HG03097 (cell line): ENCODE measurements around the gene CC2D2B.
"Not testable (repeated sequence)": the region's sequence is repeated elsewhere in the genome, so short reads cannot be mapped to it uniquely, and the experiment has no call there.

Experiments used
- ATAC-seq: cut with Tn5 transposase; IDR thresholded peaks from one replicate; pipeline ENCODE4 v1.9.1; 2021; ENCODE audit not compliant: unreplicated experiment, low FRiP score

The CC2D2B gene

GRCh38 chr10:95907456-95908253, at the start of gene CC2D2B:
Gene CC2D2B (plus strand): TSS chr10:95907975. CDS start chr10:95911324, 3,349 bp downstream.
- peak; percentile 94 for ATAC-seq

GRCh38 chr10:95860166-95860940, 47.4 kb upstream of the CC2D2B start:
- no peak for ATAC-seq

GRCh38 chr10:95861386-95861785, 46.4 kb upstream of the CC2D2B start:
- ATAC-seq = no peak

- ATAC-seq = peak; percentile 79
Measured at GRCh38 chr10:95864906-95865813, 42.6 kb upstream of the CC2D2B start.

- no peak for ATAC-seq
Measured at GRCh38 chr10:95865814-95866466, 41.8 kb upstream of the CC2D2B start.

- ATAC-seq = no peak
Measured at GRCh38 chr10:95866467-95866842, 41.3 kb upstream of the CC2D2B start.

- ATAC-seq = no peak
Measured at GRCh38 chr10:95867866-95868265, 39.9 kb upstream of the CC2D2B start.

GRCh38 chr10:95872158-95872711, 35.5 kb upstream of the CC2D2B start:
- ATAC-seq = no peak

- ATAC-seq = no peak
Measured at GRCh38 chr10:95873139-95873538, 34.6 kb upstream of the CC2D2B start.

- ATAC-seq = no peak
Measured at GRCh38 chr10:95873651-95874050, 34.1 kb upstream of the CC2D2B start.

GRCh38 chr10:95874783-95875182, 33.0 kb upstream of the CC2D2B start:
- ATAC-seq = not testable (repeated sequence)

GRCh38 chr10:95876756-95877155, 31.0 kb upstream of the CC2D2B start:
- ATAC-seq = no peak

GRCh38 chr10:95877881-95878280, 29.9 kb upstream of the CC2D2B start:
- no peak for ATAC-seq

GRCh38 chr10:95880704-95881103, 27.1 kb upstream of the CC2D2B start:
- ATAC-seq = no peak

- ATAC-seq = no peak
Measured at GRCh38 chr10:95881316-95881715, 26.5 kb upstream of the CC2D2B start.

GRCh38 chr10:95889830-95890229, 17.9 kb upstream of the CC2D2B start:
- ATAC-seq = no peak

- no peak for ATAC-seq
Measured at GRCh38 chr10:95896071-95896850, 11.5 kb upstream of the CC2D2B start.

- ATAC-seq = not testable (repeated sequence)
Measured at GRCh38 chr10:95905897-95906580, 1.7 kb upstream of the CC2D2B start.
